ENCODE results near the gene FNDC3A. TPM values are rescaled to one million over a fixed set of nuclear protein-coding genes. Genes with fewer than 3 reads are reported as not detected.

The FNDC3A gene
- total RNA-seq, 1 donor from 2014 or later: 69.3 TPM

GRCh38 chr13:49241296-49241695, 265.6 kb downstream of the FNDC3A start:
- no peak overlapping the region for H3K27ac Mint-ChIP-seq

GRCh38 chr13:49245101-49245500, 269.4 kb downstream of the FNDC3A start:
- H2AFZ ChIP-seq (replicated peaks): no peak overlapping the region
- no peak overlapping the region for H3K4me3 ChIP-seq
- H3K27ac ChIP-seq: no peak overlapping the region
- Mint-ChIP-seq H3K27ac (no peak overlapping the region), H3K27me3 (ENCODE audit: insufficient read depth, low read depth) (peaks cover 3% of the 10 kb centered on the region), H3K4me1 (peaks cover 18% of the 10 kb centered on the region), H3K36me3 (no peaks in the 10 kb centered on the region), H3K9me3 (no peaks in the 10 kb centered on the region), H3K4me3 (no peak overlapping the region)
- peaks cover 12% of the 10 kb centered on the region for H3F3A ChIP-seq (ENCODE audit: low read depth)
- no peak overlapping the region for H3K4me2 ChIP-seq
- no peaks in the 10 kb centered on the region for H3K36me3 ChIP-seq
- no peaks in the 10 kb centered on the region for H3K79me2 ChIP-seq (ENCODE audit: low read depth)
- TF ChIP-seq EZH2phosphoT487 (IDR thresholded peaks at IDR 0.05) (no peak), CTCF (IDR thresholded peaks at IDR 0.05) (no peak)
- no peaks in the 10 kb centered on the region for H4K20me1 ChIP-seq (ENCODE audit: low read depth)
- no peak overlapping the region for H3K9ac ChIP-seq
- H3K4me1 ChIP-seq: peaks cover 10% of the 10 kb centered on the region
- no peaks in the 10 kb centered on the region for H3K27me3 ChIP-seq
- DNase-seq (ENCODE audit: low spot score): no peak
- H3K9me3 ChIP-seq (ENCODE audit: low read depth): no peaks in the 10 kb centered on the region

More at GRCh38 chr13:49241296-49241695, 265.6 kb downstream of the FNDC3A start:
- H3K36me3 Mint-ChIP-seq: no peaks in the 10 kb centered on the region
- Histone ChIP-seq H3K9ac (no peak overlapping the region), H3K27ac (no peak overlapping the region), H3K9me3 (ENCODE audit: low read depth) (no peaks in the 10 kb centered on the region), H3K4me1 (no peaks in the 10 kb centered on the region), H3K79me2 (ENCODE audit: low read depth) (no peaks in the 10 kb centered on the region), H3F3A (ENCODE audit: low read depth) (no peaks in the 10 kb centered on the region), H3K4me3 (no peak overlapping the region), H2AFZ (replicated peaks) (no peak overlapping the region), H3K27me3 (no peaks in the 10 kb centered on the region), H4K20me1 (ENCODE audit: low read depth) (no peaks in the 10 kb centered on the region), H3K36me3 (no peaks in the 10 kb centered on the region), H3K4me2 (no peak overlapping the region)
- no peak overlapping the region for H3K4me3 Mint-ChIP-seq
- no peaks in the 10 kb centered on the region for H3K9me3 Mint-ChIP-seq
- peaks cover 3% of the 10 kb centered on the region for H3K4me1 Mint-ChIP-seq
- TF ChIP-seq CTCF (IDR thresholded peaks at IDR 0.05): no peak
- TF ChIP-seq EZH2 (IDR thresholded peaks at IDR 0.05): no peak
- no peak for TF ChIP-seq EZH2phosphoT487 (IDR thresholded peaks at IDR 0.05)
- no peaks in the 10 kb centered on the region for H3K27me3 Mint-ChIP-seq (ENCODE audit: insufficient read depth, low read depth)
- DNase-seq (ENCODE audit: low spot score): no peak

GRCh38 chr13:49246850-49247642, 271.3 kb downstream of the FNDC3A start:
- peaks cover 18% of the 10 kb centered on the region for H3K4me1 Mint-ChIP-seq
- peak overlapping the region; percentile 97 for H3K4me3 Mint-ChIP-seq
- no peak for DNase-seq (ENCODE audit: low spot score)
- Histone ChIP-seq H3K4me3 (peak overlapping the region; percentile 76), H3K27me3 (no peaks in the 10 kb centered on the region), H3K4me1 (peaks cover 10% of the 10 kb centered on the region), H3K27ac (no peak overlapping the region), H3K9me3 (ENCODE audit: low read depth) (no peaks in the 10 kb centered on the region), H3K79me2 (ENCODE audit: low read depth) (no peaks in the 10 kb centered on the region), H4K20me1 (ENCODE audit: low read depth) (no peaks in the 10 kb centered on the region), H3F3A (ENCODE audit: low read depth) (peaks cover 12% of the 10 kb centered on the region), H2AFZ (replicated peaks) (peak overlapping the region; percentile 100), H3K36me3 (no peaks in the 10 kb centered on the region), H3K4me2 (peak overlapping the region; percentile 93), H3K9ac (peak overlapping the region; percentile 56)
- H3K36me3 Mint-ChIP-seq: no peaks in the 10 kb centered on the region
- no peaks in the 10 kb centered on the region for H3K9me3 Mint-ChIP-seq
- H3K27me3 Mint-ChIP-seq (ENCODE audit: insufficient read depth, low read depth): peaks cover 3% of the 10 kb centered on the region
- peak overlapping the region; percentile 97 for H3K27ac Mint-ChIP-seq
- TF ChIP-seq EZH2 (IDR thresholded peaks at IDR 0.05): no peak
- no peak for TF ChIP-seq EZH2phosphoT487 (IDR thresholded peaks at IDR 0.05)

Measured in neural progenitor cell (in vitro differentiated cells).